ENCODE data around the gene ASAH2B.

ASAH2B gene

GRCh38 chr10:50799595-50799994, 59.9 kb downstream of the ASAH2B start:
- no peak for DNase-seq

- peak; percentile 2 for DNase-seq
These were observed 66.4 kb downstream of the ASAH2B start for GRCh38 chr10:50805981-50806622.

GRCh38 chr10:50807851-50808776, 68.4 kb downstream of the ASAH2B start:
- DNase-seq = peak; percentile 24
